NCI-H345 treated with DMSO at 0.1 percent for 48 hours (cell line): Measurements from ENCODE around the gene MTOR.

ENCODE experiments used
- DNase-seq: peaks from one replicate; lab custom pipeline; 2025; ENCODE audit not compliant: unreplicated experiment; lab: John Stamatoyannopoulos, UW

The MTOR gene

GRCh38 chr1:11152755-11153154, 109.6 kb downstream of the MTOR start:
- no peak for DNase-seq

- no peak for DNase-seq
Measured at GRCh38 chr1:11151826-11152612, 110.3 kb downstream of the MTOR start.

- no peak for DNase-seq
Measured at GRCh38 chr1:11151114-11151513, 111.2 kb downstream of the MTOR start.

- DNase-seq: no peak
Measured at GRCh38 chr1:11150326-11150725, 112.0 kb downstream of the MTOR start.

GRCh38 chr1:11147197-11147770, 115.1 kb downstream of the MTOR start:
- DNase-seq: no peak

GRCh38 chr1:11145741-11146140, 116.6 kb downstream of the MTOR start:
- DNase-seq: no peak

GRCh38 chr1:11144570-11145256, 117.6 kb downstream of the MTOR start:
- no peak for DNase-seq

- no peak for DNase-seq
Measured at GRCh38 chr1:11143907-11144306, 118.4 kb downstream of the MTOR start.

- no peak for DNase-seq
Measured at GRCh38 chr1:11143401-11143800, 119.0 kb downstream of the MTOR start.

GRCh38 chr1:11142618-11143391, 119.5 kb downstream of the MTOR start:
- no peak for DNase-seq

- no peak for DNase-seq
Measured at GRCh38 chr1:11138952-11139351, 123.4 kb downstream of the MTOR start.

- no peak for DNase-seq
Measured at GRCh38 chr1:11138029-11138428, 124.3 kb downstream of the MTOR start.

GRCh38 chr1:11134898-11135266, 127.5 kb downstream of the MTOR start:
- DNase-seq: no peak

- DNase-seq: no peak
Measured at GRCh38 chr1:11134251-11134897, 128.0 kb downstream of the MTOR start.

GRCh38 chr1:11132563-11133293, 129.6 kb downstream of the MTOR start:
- DNase-seq: no peak

- no peak for DNase-seq
Measured at GRCh38 chr1:11131816-11132215, 130.5 kb downstream of the MTOR start.

- no peak for DNase-seq
Measured at GRCh38 chr1:11130406-11130805, 131.9 kb downstream of the MTOR start.

GRCh38 chr1:11129649-11130390, 132.5 kb downstream of the MTOR start:
- DNase-seq: no peak

- no peak for DNase-seq
Measured at GRCh38 chr1:11126569-11126968, 135.8 kb downstream of the MTOR start.

GRCh38 chr1:11125931-11126330, 136.4 kb downstream of the MTOR start:
- DNase-seq: no peak
